ENCODE data around the gene VTI1A. TPM values are rescaled to one million over a fixed set of nuclear protein-coding genes. Genes with fewer than 3 reads are reported as not detected.
A peak's percentile ranks its signal among the peaks of the same experiment; 100 is the strongest.

VTI1A gene
- total RNA-seq, 1 donor from 2014 or later: 47.2 TPM

- no peak for DNase-seq
Observed at GRCh38 chr10:112639298-112639697, 192.3 kb downstream of the VTI1A start.

- no peak for DNase-seq
Observed at GRCh38 chr10:112640638-112641037, 193.6 kb downstream of the VTI1A start.

- DNase-seq: no peak
Observed at GRCh38 chr10:112643600-112644264, 196.7 kb downstream of the VTI1A start.

DNA sequence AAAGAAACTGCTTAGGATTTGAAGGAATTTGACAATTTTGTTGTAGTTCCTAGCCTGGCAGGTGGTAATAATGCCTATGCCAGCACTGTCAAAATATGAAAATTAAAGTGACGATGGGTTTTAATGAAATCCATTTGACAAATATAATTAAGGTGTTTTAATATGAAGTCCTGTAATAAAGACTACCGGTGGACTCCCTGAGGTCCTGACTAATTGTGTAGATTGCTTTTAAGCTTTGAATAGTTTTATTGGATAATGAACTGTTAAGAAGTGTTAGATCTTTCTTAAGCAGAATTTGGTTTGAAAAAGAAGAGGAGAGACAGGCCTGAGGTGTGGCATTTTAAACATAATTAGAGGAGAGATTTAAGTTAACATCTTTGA, 197.2 kb downstream of the VTI1A start:
- DNase-seq: no peak

DNA sequence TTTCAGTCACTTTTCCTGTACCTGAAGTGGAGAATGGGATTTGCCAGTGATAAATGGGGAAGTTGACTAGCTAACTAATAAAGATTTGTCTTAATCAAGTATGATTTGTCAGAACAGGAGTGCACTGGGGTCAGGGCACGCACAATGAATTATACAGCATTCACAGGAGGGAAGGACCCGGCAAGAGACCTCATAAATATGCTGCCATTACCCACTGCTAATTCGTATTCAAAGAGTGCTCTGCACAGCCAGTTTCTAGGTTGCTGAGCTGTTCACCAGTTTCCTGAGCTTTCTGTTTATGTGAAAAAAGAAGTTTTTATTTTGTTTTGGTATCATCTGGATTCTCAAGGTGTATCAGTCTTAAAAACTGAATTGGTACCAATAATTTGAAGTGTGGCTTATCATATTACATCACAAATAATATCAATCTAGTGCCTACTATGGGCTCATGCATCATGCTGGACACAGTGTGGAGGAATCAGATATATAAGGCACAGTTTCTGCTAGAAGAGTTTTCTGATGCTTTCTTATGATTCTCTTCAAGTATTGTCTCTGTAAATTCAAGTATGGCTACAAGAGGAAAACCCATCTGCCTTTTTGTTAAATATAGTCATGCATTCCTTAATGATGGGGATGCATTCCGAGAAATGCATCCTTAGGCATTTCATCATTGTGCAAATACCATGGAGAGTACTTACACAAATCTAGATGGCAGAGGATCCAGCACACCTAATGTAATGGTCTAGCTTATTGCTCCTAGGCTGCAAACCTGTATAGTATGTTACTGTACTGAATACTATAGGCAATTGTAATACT, 202.2 kb downstream of the VTI1A start:
- DNase-seq: no peak

GRCh38 chr10:112649822-112650152, 202.8 kb downstream of the VTI1A start:
- no peak for DNase-seq

DNA sequence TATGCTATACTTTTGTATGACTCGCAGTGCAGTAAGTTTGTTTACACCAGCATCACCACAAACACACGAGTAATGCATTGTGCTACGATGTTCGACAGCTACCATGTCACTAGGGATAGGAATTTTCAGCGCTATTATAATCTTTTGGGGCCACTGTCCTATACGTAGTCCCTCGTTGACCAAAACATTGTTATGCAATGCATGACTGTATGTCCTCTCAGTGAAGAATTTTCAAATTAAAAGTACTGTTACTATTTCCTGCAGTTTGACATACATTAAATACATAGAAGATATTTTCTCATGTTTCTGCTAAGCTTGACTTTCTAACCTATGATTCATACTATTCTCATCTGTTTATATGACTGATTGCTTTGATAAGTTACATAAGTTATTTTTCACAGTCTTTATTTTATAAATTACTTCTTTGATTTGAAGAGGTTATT, 203.6 kb downstream of the VTI1A start:
- DNase-seq: no peak

DNA sequence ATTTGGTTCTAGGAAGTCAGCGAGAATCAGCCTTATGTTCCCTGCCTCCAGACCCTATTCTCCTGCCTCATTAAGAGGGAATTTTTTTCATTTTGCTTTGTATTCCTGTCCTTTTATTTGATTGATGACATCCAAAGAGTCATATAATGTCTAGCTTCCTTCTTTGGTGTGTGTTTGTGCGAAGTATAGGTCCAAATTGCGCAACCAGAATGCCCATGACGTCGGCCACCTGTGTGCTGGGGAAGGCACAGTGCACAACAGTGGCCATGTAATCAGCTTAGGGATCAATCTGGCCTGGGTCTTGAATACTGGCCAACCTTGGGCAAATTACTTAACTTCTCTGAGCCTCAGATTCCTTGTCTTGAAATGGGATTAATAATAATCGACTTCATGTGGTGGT, 206.2 kb downstream of the VTI1A start:
- no peak for DNase-seq

DNA sequence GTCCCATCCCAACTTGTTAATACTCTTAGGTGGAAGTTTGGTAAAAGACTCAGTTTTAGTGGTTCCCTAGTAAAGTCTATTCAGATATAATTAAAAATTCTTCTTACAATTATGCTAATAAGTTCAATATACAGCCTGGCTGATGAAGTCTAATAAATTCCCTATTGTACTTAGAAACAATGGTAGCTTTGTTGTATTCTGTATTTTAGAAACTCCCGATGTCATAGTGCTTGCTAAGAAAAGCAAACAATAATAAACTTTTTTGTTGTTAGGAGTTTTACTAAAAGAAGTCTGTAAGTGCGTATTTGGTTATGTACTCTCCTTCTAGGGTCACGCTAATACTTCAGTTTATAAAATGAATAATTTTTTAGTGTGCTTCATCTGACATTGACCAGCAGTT, 206.8 kb downstream of the VTI1A start:
- DNase-seq: no peak

DNA sequence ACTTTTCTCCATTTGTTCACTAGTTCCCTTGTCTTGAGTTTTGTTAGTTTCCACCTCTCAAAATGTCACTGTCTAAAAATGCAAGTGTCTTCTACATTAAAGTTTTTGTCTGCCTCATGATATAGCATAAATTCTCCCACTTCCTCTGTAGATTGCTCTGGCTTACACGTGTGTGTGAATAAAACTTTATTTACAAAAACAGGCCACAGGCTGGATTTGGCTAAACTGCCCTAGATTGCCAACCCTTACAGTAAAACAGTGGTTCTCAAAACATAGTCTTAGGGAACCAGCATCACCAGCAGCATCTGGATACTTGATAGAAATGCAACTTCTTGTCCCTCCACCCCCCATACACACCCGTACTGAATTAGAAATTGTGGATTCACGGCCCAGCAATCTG, 207.8 kb downstream of the VTI1A start:
- no peak for DNase-seq

DNA sequence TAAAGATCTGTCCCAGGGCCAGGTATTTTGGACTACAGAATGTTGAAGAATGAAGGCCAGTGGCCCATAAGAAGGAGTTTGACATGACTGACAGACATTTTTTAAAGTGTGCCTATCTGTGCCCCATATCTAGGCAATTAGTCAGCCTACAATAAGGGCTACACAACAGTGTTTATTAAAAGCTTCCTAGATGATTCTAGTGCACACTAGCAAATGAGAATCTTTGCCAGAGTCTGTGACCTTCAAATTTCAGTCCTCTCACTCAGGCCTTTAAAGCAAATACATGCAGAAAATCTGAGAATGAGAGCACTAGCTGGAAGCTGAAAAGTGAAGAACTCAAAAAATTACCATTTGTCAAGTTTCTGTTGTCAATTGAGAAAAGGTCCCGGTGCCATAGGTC, 208.7 kb downstream of the VTI1A start:
- DNase-seq: no peak

DNA sequence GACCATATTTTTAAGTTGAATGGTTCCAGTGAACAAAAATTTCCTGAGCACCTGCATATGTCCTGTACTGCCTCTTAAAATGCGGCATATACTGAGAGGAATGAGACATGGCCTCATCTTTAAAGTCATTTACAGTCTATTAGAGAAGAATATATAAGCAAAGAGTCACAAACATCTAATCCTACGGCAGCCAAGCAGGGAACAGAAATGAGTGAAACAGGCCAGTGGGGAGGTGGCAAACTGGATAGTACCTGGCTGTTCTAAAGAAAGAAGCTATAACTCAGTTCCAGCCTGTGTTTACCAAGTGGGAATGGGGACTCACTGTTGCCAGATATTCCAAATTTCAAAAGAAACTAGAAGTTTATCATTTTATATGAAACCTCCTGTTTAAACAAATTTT, 211.4 kb downstream of the VTI1A start:
- no peak for DNase-seq

GRCh38 chr10:112658900-112659638, 212.1 kb downstream of the VTI1A start:
- peak; percentile 35 for DNase-seq

GRCh38 chr10:112663234-112664125, 216.5 kb downstream of the VTI1A start:
- DNase-seq: no peak

DNA sequence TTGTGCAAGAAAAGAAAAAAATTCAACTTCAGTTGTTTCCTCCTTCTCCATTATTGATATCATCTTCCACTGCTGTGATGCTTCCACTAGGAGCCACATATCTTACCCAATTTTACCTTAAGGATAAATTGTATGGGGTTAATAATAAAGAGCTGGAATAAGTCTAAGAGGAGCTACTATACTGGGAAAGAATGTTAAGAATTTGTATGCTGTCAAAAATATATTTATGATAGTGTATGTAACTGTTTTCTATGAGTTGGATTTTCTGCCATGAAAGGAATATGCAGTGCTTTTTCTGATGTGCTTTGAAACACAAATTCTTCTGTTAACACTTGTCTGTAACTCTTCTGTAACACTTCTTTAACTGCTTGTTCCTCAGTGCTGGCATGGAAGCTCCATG, 219.1 kb downstream of the VTI1A start:
- no peak for DNase-seq

- no peak for DNase-seq
Observed at GRCh38 chr10:112669989-112670388, 223.0 kb downstream of the VTI1A start.

DNA sequence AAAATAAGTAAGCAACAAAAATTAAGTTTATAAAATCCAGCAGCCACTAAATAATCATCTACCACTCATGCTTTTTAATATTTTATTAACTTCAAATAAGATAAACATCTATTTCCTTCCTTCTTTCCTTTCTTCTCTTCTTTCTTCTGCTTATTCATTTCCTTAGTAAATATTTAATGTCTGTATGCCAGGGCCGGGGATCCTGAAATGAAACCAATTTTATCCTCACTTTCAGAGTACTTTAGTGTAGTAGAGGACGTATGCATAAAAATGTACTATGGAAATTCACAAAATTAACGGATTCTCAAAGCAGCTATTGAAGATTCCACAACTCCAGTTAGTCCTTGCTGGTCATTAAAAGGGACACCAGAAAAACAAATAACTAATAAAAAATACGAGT, 224.7 kb downstream of the VTI1A start:
- no peak for DNase-seq

DNA sequence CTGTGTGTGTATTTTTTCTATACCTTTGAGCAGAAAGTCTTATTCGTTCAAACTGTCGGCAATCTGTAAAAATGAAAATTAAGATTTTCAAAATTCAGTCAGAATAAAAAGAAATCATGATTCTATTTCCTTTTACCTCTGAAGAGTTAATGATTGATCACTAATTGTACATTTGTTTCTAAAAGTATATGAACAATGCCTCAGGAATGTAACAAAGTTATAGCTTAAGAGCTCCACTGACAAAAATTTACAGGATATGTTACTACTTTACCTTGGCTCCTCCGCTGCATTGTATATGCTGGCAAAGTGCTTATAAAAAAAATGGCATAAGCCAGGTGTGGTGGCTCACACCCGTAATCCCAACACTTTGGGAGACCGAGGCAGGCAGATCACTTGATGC, 225.7 kb downstream of the VTI1A start:
- no peak for DNase-seq

DNA sequence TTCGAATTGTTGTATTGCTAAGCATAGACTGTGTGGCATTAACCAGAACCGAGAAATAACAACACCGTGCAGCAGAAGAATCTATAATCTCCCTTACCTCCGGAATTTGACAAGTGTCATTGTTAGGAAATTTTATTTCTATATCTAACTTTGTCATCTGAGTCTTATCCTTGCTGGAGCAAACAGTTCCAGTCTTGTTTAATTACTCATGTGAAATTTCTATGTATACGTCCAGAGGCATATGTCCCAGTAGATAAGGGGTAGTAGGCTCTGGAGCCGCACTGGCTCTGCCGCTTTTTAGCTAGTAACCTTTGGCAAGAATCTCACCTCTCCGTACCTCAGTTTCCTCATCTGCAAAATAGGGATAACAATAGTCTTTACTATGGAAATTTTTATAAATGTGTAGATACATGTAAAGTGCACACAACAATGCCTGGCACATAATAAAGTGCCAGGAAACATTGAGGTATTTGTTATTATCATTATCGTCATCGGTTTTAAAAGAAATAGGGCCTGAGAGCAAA, 228.6 kb downstream of the VTI1A start:
- DNase-seq: no peak

GRCh38 chr10:112677689-112678088, 230.7 kb downstream of the VTI1A start:
- DNase-seq: peak; percentile 35

GRCh38 chr10:112678581-112678980, 231.6 kb downstream of the VTI1A start:
- DNase-seq: no peak

GRCh38 chr10:112678987-112679386, 232.0 kb downstream of the VTI1A start:
- peak; percentile 37 for DNase-seq

Measured in tongue (tissue), 2 donors.